Neural progenitor cell (in vitro differentiated cells): ENCODE measurements around the gene CNTNAP2. TPM values are rescaled to one million over a fixed set of nuclear protein-coding genes. Genes with fewer than 3 reads are reported as not detected.
A peak's percentile ranks its signal among the peaks of the same experiment; 100 is the strongest.

Experiments
- DNase-seq: peaks from one replicate; pipeline ENCODE4 v3.0.0-alpha.2; 2016; ENCODE audit warnings: low spot score
- H2AFZ ChIP-seq: fragments of 200-600 bp; sonication (generic); replicated peaks from 2 replicates; pipeline ENCODE4 v1.6.1; 2016; ENCODE audit warnings: antibody characterized with exemption
- H3F3A ChIP-seq: fragments of 200-600 bp; sonication (generic); 2 replicates; pipeline ENCODE4 v1.6.1; 2016; ENCODE audit warnings: antibody characterized with exemption, low read depth
- H3K27ac ChIP-seq: fragments of 200-600 bp; sonication (generic); 2 replicates; pipeline ENCODE4 v1.5.1; 2016; ENCODE audit warnings: mild to moderate bottlenecking
- H3K27me3 ChIP-seq: fragments of 200-600 bp; sonication (generic); 2 replicates; pipeline ENCODE4 v1.6.1; 2016; ENCODE audit warnings: mild to moderate bottlenecking, moderate library complexity
- H3K36me3 ChIP-seq: fragments of 200-600 bp; sonication (generic); 2 replicates; pipeline ENCODE4 v1.5.1; 2016
- H3K4me1 ChIP-seq: fragments of 200-600 bp; sonication (generic); 2 replicates; pipeline ENCODE4 v1.6.1; 2016; ENCODE audit warnings: mixed run types
- H3K4me2 ChIP-seq: fragments of 200-600 bp; sonication (generic); 2 replicates; pipeline ENCODE4 v1.6.1; 2016
- H3K4me3 ChIP-seq: fragments of 200-600 bp; sonication (generic); 2 replicates; pipeline ENCODE4 v1.5.1; 2016
- H3K79me2 ChIP-seq: fragments of 200-600 bp; sonication (generic); 2 replicates; pipeline ENCODE4 v1.6.1; 2016; ENCODE audit warnings: low read depth
- H3K9ac ChIP-seq: fragments of 200-600 bp; sonication (generic); 2 replicates; pipeline ENCODE4 v1.6.1; 2016
- H3K9me3 ChIP-seq: fragments of 200-600 bp; sonication (generic); 2 replicates; pipeline ENCODE4 v1.5.1; 2016; ENCODE audit warnings: low read depth
- H4K20me1 ChIP-seq: fragments of 200-600 bp; sonication (generic); 2 replicates; pipeline ENCODE4 v1.6.1; 2016; ENCODE audit warnings: low read depth
- H3K27ac Mint-ChIP-seq: 3 replicates; pipeline ENCODE4 v1.8.0; 2021; ENCODE audit warnings: mixed read lengths
- H3K27me3 Mint-ChIP-seq: 2 replicates; pipeline ENCODE4 v1.8.0; 2022; ENCODE audit warnings: low read depth, mild to moderate bottlenecking, inconsistent platforms, moderate library complexity, mixed read lengths; ENCODE audit not compliant: insufficient read depth
- H3K36me3 Mint-ChIP-seq: 3 replicates; pipeline ENCODE4 v1.8.0; 2021; ENCODE audit warnings: mixed read lengths
- H3K4me1 Mint-ChIP-seq: 3 replicates; pipeline ENCODE4 v1.8.0; 2021; ENCODE audit warnings: mixed read lengths
- H3K4me3 Mint-ChIP-seq: 3 replicates; pipeline ENCODE4 v1.8.0; 2021; ENCODE audit warnings: mild to moderate bottlenecking, moderate library complexity, mixed read lengths
- H3K9me3 Mint-ChIP-seq: 3 replicates; pipeline ENCODE4 v1.8.0; 2020; ENCODE audit warnings: mixed read lengths
- EZH2 ChIP-seq: fragments of 200-600 bp; sonication (generic); IDR thresholded peaks from 2 replicates; pipeline ENCODE4 v1.6.1; 2017; ENCODE audit warnings: antibody characterized with exemption, mild to moderate bottlenecking, moderate library complexity
- EZH2phosphoT487 ChIP-seq: fragments of 200-600 bp; sonication (generic); IDR thresholded peaks from 2 replicates; pipeline ENCODE4 v1.6.1; 2017; ENCODE audit warnings: antibody characterized with exemption
- total RNA-seq: library from RNA; depleted of rRNA; stranded (reverse); fragments of >200 nt; gene quantifications from 2 replicates; pipeline ENCODE4 v1.2.3, GENCODE V29; 2015; ENCODE audit warnings: low replicate concordance
- TF ChIP-seq, protein P1 (sequence below): fragments of 200-600 bp; sonication (generic); IDR thresholded peaks from 2 replicates; pipeline ENCODE4 v1.5.1; 2017; ENCODE audit warnings: antibody characterized with exemption, mild to moderate bottlenecking

The CNTNAP2 gene
- total RNA-seq, 1 donor from 2014 or later = 126 TPM

DNA sequence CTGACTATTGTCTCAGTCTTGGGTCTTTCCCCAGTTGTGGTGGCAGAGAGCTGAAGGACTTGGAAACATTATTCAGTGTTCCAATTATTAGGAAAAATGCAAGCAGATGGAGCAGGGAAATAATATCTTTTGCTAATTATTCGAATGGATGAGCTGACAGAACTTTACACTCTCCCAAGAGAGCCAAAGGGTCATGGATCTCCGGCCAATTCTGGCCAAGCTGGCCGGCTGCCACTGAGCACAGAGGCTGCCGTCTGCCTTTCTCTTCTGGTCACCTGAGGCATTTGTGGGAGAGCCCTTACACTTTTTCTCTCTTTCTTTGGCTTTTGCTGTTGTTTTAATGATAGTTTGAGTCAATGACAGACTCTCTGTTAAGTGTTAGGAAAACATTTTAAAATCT is 22.2 kb upstream of the CNTNAP2 start:
- no peaks in the 10 kb centered on the region for H3K79me2 ChIP-seq
- TF ChIP-seq, protein P1, sequence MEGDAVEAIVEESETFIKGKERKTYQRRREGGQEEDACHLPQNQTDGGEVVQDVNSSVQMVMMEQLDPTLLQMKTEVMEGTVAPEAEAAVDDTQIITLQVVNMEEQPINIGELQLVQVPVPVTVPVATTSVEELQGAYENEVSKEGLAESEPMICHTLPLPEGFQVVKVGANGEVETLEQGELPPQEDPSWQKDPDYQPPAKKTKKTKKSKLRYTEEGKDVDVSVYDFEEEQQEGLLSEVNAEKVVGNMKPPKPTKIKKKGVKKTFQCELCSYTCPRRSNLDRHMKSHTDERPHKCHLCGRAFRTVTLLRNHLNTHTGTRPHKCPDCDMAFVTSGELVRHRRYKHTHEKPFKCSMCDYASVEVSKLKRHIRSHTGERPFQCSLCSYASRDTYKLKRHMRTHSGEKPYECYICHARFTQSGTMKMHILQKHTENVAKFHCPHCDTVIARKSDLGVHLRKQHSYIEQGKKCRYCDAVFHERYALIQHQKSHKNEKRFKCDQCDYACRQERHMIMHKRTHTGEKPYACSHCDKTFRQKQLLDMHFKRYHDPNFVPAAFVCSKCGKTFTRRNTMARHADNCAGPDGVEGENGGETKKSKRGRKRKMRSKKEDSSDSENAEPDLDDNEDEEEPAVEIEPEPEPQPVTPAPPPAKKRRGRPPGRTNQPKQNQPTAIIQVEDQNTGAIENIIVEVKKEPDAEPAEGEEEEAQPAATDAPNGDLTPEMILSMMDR = no peak
- TF ChIP-seq EZH2 (no peak), EZH2phosphoT487 (no peak)
- H3K27ac ChIP-seq = no peak overlapping the region
- H3K4me3 ChIP-seq = no peak overlapping the region
- DNase-seq = no peak
- H3K27me3 Mint-ChIP-seq = no peaks in the 10 kb centered on the region
- H3F3A ChIP-seq = no peaks in the 10 kb centered on the region
- no peaks in the 10 kb centered on the region for H3K9me3 Mint-ChIP-seq
- no peaks in the 10 kb centered on the region for H3K36me3 ChIP-seq
- H3K27me3 ChIP-seq = no peaks in the 10 kb centered on the region
- no peaks in the 10 kb centered on the region for H4K20me1 ChIP-seq
- no peaks in the 10 kb centered on the region for H3K36me3 Mint-ChIP-seq
- H3K4me2 ChIP-seq = no peak overlapping the region
- no peaks in the 10 kb centered on the region for H3K4me1 Mint-ChIP-seq
- no peak overlapping the region for H2AFZ ChIP-seq
- no peak overlapping the region for H3K9ac ChIP-seq
- no peak overlapping the region for H3K4me3 Mint-ChIP-seq
- H3K4me1 ChIP-seq = no peaks in the 10 kb centered on the region
- no peak overlapping the region for H3K27ac Mint-ChIP-seq
- no peaks in the 10 kb centered on the region for H3K9me3 ChIP-seq

- H3K27ac ChIP-seq = no peak overlapping the region
- H3K27me3 Mint-ChIP-seq = no peaks in the 10 kb centered on the region
- no peak overlapping the region for H3K27ac Mint-ChIP-seq
- peak; percentile 63 for DNase-seq
- H3K9me3 Mint-ChIP-seq = no peaks in the 10 kb centered on the region
- TF ChIP-seq, protein P1 = peak; percentile 58
- TF ChIP-seq EZH2 = no peak
- no peak overlapping the region for H3K9ac ChIP-seq
- H3K4me1 Mint-ChIP-seq = no peaks in the 10 kb centered on the region
- H2AFZ ChIP-seq = no peak overlapping the region
- no peaks in the 10 kb centered on the region for H3K79me2 ChIP-seq
- H3K9me3 ChIP-seq = no peaks in the 10 kb centered on the region
- H3K36me3 Mint-ChIP-seq = no peaks in the 10 kb centered on the region
- H3K4me2 ChIP-seq = no peak overlapping the region
- H3K4me3 ChIP-seq = no peak overlapping the region
- H4K20me1 ChIP-seq = no peaks in the 10 kb centered on the region
- H3K27me3 ChIP-seq = no peaks in the 10 kb centered on the region
- H3K4me3 Mint-ChIP-seq = no peak overlapping the region
- no peaks in the 10 kb centered on the region for H3K36me3 ChIP-seq
- no peaks in the 10 kb centered on the region for H3K4me1 ChIP-seq
- no peaks in the 10 kb centered on the region for H3F3A ChIP-seq
These were observed 19.6 kb upstream of the CNTNAP2 start for GRCh38 chr7:146096994-146097393.

- Mint-ChIP-seq H3K4me3 (no peak overlapping the region), H3K27ac (no peak overlapping the region), H3K27me3 (no peaks in the 10 kb centered on the region), H3K36me3 (no peaks in the 10 kb centered on the region), H3K4me1 (no peaks in the 10 kb centered on the region), H3K9me3 (no peaks in the 10 kb centered on the region)
- TF ChIP-seq EZH2phosphoT487 = no peak
- no peak for TF ChIP-seq EZH2
- TF ChIP-seq, protein P1 = no peak
- no peak overlapping the region for H3K27ac ChIP-seq
- no peak for DNase-seq
- H3K4me2 ChIP-seq = no peak overlapping the region
- no peaks in the 10 kb centered on the region for H3K27me3 ChIP-seq
- no peak overlapping the region for H3K9ac ChIP-seq
- H3K9me3 ChIP-seq = no peaks in the 10 kb centered on the region
- no peaks in the 10 kb centered on the region for H4K20me1 ChIP-seq
- no peak overlapping the region for H3K4me3 ChIP-seq
- no peaks in the 10 kb centered on the region for H3K4me1 ChIP-seq
- H2AFZ ChIP-seq = no peak overlapping the region
- no peaks in the 10 kb centered on the region for H3K79me2 ChIP-seq
- no peaks in the 10 kb centered on the region for H3F3A ChIP-seq
- H3K36me3 ChIP-seq = no peaks in the 10 kb centered on the region
These were observed 10.3 kb upstream of the CNTNAP2 start for GRCh38 chr7:146106319-146106718.

- H3K27me3 Mint-ChIP-seq = peaks cover 14% of the 10 kb centered on the region
- DNase-seq = no peak
- peaks cover 3% of the 10 kb centered on the region for H3K9me3 Mint-ChIP-seq
- Histone ChIP-seq H3F3A (peaks cover 22% of the 10 kb centered on the region), H3K27ac (no peak overlapping the region), H3K79me2 (no peaks in the 10 kb centered on the region), H3K9ac (no peak overlapping the region), H3K27me3 (peaks cover 30% of the 10 kb centered on the region), H3K4me2 (no peak overlapping the region), H3K4me1 (no peaks in the 10 kb centered on the region), H3K36me3 (no peaks in the 10 kb centered on the region), H2AFZ (no peak overlapping the region), H4K20me1 (peaks cover 19% of the 10 kb centered on the region), H3K9me3 (no peaks in the 10 kb centered on the region), H3K4me3 (no peak overlapping the region)
- no peak overlapping the region for H3K4me3 Mint-ChIP-seq
- H3K27ac Mint-ChIP-seq = no peak overlapping the region
- H3K36me3 Mint-ChIP-seq = no peaks in the 10 kb centered on the region
- H3K4me1 Mint-ChIP-seq = peaks cover 12% of the 10 kb centered on the region
- TF ChIP-seq EZH2 = no peak
- TF ChIP-seq EZH2phosphoT487 = no peak
- TF ChIP-seq, protein P1 = no peak
These were observed 3.8 kb upstream of the CNTNAP2 start for GRCh38 chr7:146112755-146113154.
